Measurements from ENCODE around the gene CCDC127. TPM values are rescaled to one million over a fixed set of nuclear protein-coding genes. Genes with fewer than 3 reads are reported as not detected.

CCDC127 gene
- total and polyA plus RNA-seq, 2 of the 4 experiments (the other 2 are of a cell fraction): 3.2 to 3.9 TPM

GRCh38 chr5:204966-205670, 12.8 kb downstream of the CCDC127 start:
- H3K79me1 ChIP-seq (ENCODE audit: low read depth in 1 of 2, low read length in 2 of 2): peaks cover 29 to 31% of the 10 kb centered on the region in 2 experiments
- no peak overlapping the region for H2AK5ac ChIP-seq (ENCODE audit: low read depth, low read length)
- H3K9ac ChIP-seq (ENCODE audit: low read depth, low read length): no peak overlapping the region
- no peak overlapping the region for H3K4ac ChIP-seq (ENCODE audit: low read depth, low read length)
- 94% methylated on average over 16 of the region's 30 CpGs; no CpG with 5 or more reads in 1 of the 2 experiments for whole genome bisulfite sequencing, 2 experiments (ENCODE audit: extremely low coverage in 2 of 2, insufficient read length in 1 of 2)
- no peaks in the 10 kb centered on the region for H3K27me3 ChIP-seq (ENCODE audit: control insufficient read depth, insufficient read depth, low read length)
- BruUV-seq (replicated peaks): TSS peak; percentile 71
- no peak overlapping the region for H3K56ac ChIP-seq (ENCODE audit: extremely low read depth, insufficient read depth, low read length)
- no peak for ATAC-seq (ENCODE audit: low read depth)
- peaks cover 6% of the 10 kb centered on the region; the same call in 1 of the 2 replicates for H3K9me1 ChIP-seq (ENCODE audit: insufficient read depth, low read length)
- H3K9me3 ChIP-seq (ENCODE audit: control insufficient read depth, insufficient read depth, low read length): no peaks in the 10 kb centered on the region
- H2AK9ac ChIP-seq (replicated peaks; ENCODE audit: low read depth, low read length, poor library complexity): no peak overlapping the region
- in situ Hi-C loops (cut with MboI; ENCODE audit: low sequenced_read_pairs): no loop called here
- no peak overlapping the region for H4K8ac ChIP-seq (ENCODE audit: low read depth in 2 of 2, low read length in 2 of 2)
- no peak overlapping the region for H3K4me3 ChIP-seq (ENCODE audit: insufficient read depth, low read depth, low read length)
- CTCF ChIA-PET: no interaction called here
- H4K20me1 ChIP-seq (ENCODE audit: insufficient read depth, low read length): peaks cover 34% of the 10 kb centered on the region
- no peak overlapping the region for H2BK20ac ChIP-seq (ENCODE audit: low read depth, low read length)
- H2BK5ac ChIP-seq (ENCODE audit: low read depth, low read length, poor library complexity, severe bottlenecking): no peak overlapping the region
- H2BK15ac ChIP-seq (ENCODE audit: low read depth, low read length): no peak overlapping the region
- no peak overlapping the region for H3K23ac ChIP-seq (ENCODE audit: low read depth, low read length)
- no peak overlapping the region for H3K27ac ChIP-seq (ENCODE audit: insufficient read depth, low read length)
- TF ChIP-seq RFX5 (IDR thresholded peaks at IDR 0.05; ENCODE audit: low read depth, low read length) (no peak), CHD1 (IDR thresholded peaks at IDR 0.05; ENCODE audit: low read depth, low read length) (no peak), ELK1 (IDR thresholded peaks at IDR 0.05; ENCODE audit: borderline replicate concordance, low read depth, low read length) (no peak), USF2 (IDR thresholded peaks at IDR 0.05; ENCODE audit: low read depth, low read length) (no peak)
- POLR2A ChIA-PET (ENCODE audit: unreplicated experiment): no interaction called here
- H3K4me2 ChIP-seq (ENCODE audit: low read depth, low read length): no peak overlapping the region
- H4K5ac ChIP-seq (ENCODE audit: low read depth, low read length): no peak overlapping the region
- DNase-seq: no peak
- H4K91ac ChIP-seq (ENCODE audit: insufficient read depth, low read depth, low read length): no peak overlapping the region
- H2BK120ac ChIP-seq (ENCODE audit: low read depth, low read length): no peak overlapping the region
- dilution Hi-C loops (cut with HindIII; ENCODE audit: low sequenced_read_pairs, unreplicated experiment): no loop called here
- no peak overlapping the region for H2AFZ ChIP-seq (replicated peaks; ENCODE audit: low read length, poor library complexity)
- H3K14ac ChIP-seq (replicated peaks; ENCODE audit: low read depth, low read length): no peak overlapping the region
- H3K18ac ChIP-seq (ENCODE audit: low read depth, low read length): no peak overlapping the region
- 0 out of 2 replicates have a peak, but pooled peaks cover 2% of the 10 kb centered on the region for H3K4me1 ChIP-seq (ENCODE audit: control insufficient read depth, insufficient read depth, low read length)
- H3K36me3 ChIP-seq (ENCODE audit: control insufficient read depth, insufficient read depth, low read length): peaks cover 16% of the 10 kb centered on the region
- intact Hi-C loops (cut with micrococcal nuclease): no loop called here
